ENCODE measurements around the gene PIP5K1B.

Gene PIP5K1B

GRCh38 chr9:68817079-68817875 lies 112.2 kb downstream of the PIP5K1B start:
- no peak for DNase-seq (ENCODE audit: low spot score)

- DNase-seq (ENCODE audit: low spot score), result no peak
These were observed 114.0 kb downstream of the PIP5K1B start for GRCh38 chr9:68819065-68819464.

DNA sequence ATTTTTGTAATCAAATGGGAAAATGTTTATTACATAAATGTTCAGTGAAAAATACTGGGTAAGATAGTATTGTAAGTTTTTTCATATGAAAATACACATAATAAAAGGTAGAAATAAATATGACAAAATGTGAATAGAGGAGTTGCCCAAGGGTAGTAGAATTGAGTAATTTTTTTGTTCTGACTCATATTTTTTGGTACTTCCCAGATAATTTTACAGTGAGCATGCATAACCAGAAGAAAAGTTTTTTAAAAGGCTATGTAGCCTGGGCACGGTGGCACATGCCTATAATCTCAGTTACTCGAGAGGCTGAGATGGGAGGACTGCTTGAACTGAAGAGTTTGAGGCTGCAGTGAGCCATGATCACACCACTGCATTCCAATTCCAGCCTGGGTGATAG lies 116.9 kb downstream of the PIP5K1B start:
- no peak for DNase-seq (ENCODE audit: low spot score)

GRCh38 chr9:68822596-68823165 lies 117.6 kb downstream of the PIP5K1B start:
- no peak for DNase-seq (ENCODE audit: low spot score)

DNA sequence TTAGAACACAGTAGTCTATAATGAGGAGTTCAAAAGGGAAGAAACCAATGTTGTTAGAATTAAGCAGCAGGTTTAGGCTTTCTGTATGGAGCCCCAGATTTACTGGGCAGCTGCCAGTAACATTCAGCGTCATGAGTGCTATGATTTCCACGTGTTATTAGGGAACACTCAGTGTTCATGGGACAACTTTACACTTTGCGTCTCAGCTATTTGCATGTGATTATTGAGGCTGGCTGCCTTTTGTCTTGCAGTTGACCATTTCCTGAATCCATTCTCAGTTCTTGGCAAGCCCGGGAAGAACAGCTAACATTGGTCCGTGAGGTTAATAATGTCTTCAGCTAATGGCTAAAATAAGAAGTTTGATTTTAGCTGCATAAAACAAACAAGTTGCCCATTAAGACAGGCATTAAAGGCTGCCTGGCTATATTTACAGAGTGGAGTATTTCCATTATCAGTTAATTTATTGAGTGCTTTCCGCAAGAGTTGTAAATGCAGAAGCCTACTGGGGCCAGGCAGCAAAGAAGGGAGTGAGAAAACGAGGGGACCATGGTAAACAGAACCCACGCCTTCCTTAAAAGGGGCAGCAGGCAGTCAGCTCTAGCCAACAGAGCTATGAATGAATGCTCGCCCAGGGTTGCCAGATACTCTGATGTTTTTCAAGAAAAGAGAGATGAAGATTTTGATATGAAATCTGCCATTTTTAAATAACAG lies 120.9 kb downstream of the PIP5K1B start:
- no peak for DNase-seq (ENCODE audit: low spot score)

GRCh38 chr9:68827837-68828744 lies 123.1 kb downstream of the PIP5K1B start:
- no peak for DNase-seq (ENCODE audit: low spot score)

- no peak for DNase-seq (ENCODE audit: low spot score)
These were observed 127.1 kb downstream of the PIP5K1B start for GRCh38 chr9:68832101-68832500.

- no peak for DNase-seq (ENCODE audit: low spot score)
These were observed 128.0 kb downstream of the PIP5K1B start for GRCh38 chr9:68832861-68833518.

DNA sequence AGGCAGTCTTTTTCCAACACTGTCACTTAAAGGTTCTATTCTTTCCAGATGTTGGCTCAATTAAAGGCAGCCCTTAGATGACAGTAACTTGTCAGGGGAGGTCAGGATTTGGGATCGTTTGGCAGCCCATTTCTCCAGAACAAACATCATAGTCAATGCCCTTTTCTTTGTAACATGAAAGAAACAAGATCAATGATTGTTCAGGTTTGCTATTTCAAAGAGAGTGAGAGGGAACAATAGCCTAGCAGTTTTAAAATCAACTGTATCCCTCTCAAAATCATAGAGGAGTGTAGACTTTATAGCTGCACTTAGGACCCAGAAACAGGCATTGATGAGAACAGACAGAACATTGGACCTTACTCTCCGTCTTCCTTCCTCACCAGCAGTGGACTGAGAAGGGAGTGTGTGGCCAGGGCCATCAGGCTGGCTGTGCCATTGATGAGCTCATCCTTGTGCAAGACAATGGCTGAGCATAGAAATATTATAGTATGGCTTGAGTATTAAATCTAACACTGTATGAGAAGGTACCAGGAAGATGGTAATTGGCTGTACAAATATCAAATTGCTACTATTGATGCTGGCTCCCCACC lies 130.0 kb downstream of the PIP5K1B start:
- no peak for DNase-seq (ENCODE audit: low spot score)

DNA sequence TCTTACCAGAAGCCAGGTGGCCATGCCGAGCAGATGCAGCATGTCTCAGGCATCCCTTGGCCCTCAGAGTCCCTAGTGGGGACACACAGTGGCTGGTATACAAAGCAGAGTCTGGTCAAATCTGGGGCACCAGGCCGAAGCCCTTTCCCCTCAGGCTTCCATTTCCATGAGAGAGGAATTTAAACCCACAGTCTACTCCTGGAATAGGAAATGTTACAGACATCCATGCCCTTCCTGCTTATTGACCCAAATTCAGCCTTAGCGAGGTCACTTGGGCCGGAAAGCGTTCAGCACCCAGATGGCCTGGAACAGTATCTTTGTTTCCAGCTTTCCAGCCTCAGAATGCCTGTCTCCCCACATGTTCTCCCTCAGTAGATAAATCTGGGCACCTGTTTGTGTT lies 131.7 kb downstream of the PIP5K1B start:
- DNase-seq (ENCODE audit: low spot score), result no peak

DNA sequence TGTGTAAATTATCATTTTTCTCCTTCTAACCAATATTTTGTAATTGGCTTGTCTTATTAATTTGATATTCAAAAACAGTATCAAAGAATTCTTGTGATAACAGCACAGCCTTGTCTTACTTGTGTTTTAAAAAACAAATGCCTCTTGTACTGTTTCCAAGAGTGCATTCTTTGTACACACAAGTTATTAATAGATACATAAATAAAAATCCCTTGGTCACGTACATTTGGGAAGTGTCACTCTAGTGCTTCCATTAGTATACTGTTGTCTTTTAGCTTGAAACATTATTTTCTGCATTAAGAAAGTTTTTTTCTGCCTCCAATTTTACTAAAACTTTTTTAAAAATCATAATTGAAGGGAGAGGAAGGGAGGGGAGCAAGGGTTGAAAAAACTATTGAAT lies 133.2 kb downstream of the PIP5K1B start:
- no peak for DNase-seq (ENCODE audit: low spot score)

- no peak for DNase-seq (ENCODE audit: low spot score)
These were observed 136.4 kb downstream of the PIP5K1B start for GRCh38 chr9:68841276-68842052.

GRCh38 chr9:68842568-68842967 lies 137.5 kb downstream of the PIP5K1B start:
- no peak for DNase-seq (ENCODE audit: low spot score)

DNA sequence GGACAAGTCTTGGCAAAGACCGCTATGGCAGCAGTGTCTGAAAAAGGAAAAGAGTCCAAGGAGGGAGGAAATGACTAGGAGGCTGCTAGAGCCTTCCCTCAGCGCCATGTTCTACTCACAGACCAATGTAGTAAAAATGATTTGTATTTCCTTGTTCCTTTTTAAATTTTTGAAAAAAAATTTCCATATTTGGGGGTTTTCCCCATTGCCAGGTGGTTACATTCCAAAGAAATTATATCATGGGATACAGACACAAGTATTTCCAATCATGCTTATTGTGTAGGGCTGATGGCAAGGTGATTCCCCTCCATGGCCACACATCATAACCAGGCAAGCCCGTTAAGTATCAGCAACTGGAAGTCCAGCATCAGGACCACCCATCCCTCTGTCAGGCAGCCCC lies 138.2 kb downstream of the PIP5K1B start:
- DNase-seq (ENCODE audit: low spot score), result no peak

GRCh38 chr9:68844157-68844556 lies 139.1 kb downstream of the PIP5K1B start:
- DNase-seq (ENCODE audit: low spot score), result no peak

DNA sequence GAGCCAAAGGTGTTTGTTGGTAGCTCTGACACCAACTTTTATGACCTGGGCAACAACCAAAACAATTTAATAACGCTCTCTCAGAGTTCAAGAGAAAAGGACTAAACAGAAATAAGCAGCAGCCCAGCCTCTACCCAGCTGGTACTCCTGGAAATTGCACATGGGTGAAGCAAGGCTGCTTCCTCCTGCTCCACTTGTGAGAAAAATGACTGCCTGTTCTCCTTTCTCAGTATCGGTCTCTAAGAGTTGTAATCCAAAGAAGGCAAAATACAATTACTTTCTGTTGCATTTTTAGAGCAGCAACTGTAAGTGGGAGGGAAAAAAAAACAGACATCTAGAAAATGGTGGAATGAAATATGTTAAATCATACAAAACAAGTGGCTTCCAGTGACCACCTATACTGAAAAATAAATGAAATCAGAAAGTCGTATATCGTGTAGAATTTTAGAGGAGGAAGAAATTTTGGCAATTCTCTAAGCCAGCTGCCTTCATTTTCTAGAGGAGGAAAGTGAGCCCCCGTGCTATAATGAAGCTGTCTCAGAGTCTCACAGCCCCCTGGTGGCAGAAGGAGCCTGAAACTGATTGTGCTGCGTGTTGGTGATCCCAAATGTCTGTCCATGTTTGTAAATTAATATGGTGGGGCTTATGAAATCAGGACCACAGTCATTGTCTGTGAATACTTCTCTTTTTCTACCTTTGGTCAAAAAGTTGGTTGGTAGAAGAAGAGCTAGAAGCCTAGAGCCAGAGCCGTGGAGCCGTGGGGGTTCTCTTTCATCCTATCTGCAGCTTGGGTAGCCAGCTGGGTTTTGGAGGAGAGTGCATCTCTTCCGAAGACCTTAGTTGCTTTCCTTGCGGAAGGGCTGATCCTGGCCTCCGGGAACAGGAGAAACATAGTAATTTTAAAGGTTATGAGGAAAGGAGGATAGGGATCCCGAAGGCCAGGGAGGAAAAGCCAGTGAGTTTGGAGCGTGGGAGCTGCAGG lies 139.9 kb downstream of the PIP5K1B start:
- peak; percentile 75 for DNase-seq (ENCODE audit: low spot score)

GRCh38 chr9:68847765-68848164 lies 142.7 kb downstream of the PIP5K1B start:
- no peak for DNase-seq (ENCODE audit: low spot score)

DNA sequence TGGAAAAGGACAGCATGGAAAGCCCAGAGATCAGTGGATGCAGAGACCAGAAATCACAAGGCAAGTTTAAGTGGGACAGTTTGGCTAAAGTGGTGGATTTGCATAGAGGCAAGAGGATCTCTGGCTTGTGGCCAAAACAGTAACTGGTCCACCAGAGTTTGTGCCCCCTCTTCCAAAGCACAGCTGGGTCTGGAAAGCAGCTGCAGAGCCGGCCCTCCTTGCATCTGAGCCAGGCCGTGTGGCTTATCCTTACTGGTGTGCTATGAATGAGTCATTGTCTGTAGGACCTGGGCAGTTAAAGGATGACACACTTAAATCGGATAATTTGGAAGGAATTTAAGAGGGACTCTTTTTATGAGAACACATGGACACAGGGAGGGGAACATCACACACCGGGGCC lies 146.6 kb downstream of the PIP5K1B start:
- no peak for DNase-seq (ENCODE audit: low spot score)

GRCh38 chr9:68852941-68853340 lies 147.9 kb downstream of the PIP5K1B start:
- DNase-seq (ENCODE audit: low spot score), result no peak
